ENCODE measurements around the gene WDR6.

WDR6 gene

GRCh38 chr3:49017971-49018706 is 10.9 kb downstream of the WDR6 start, which contains the start of gene DALRD3:
DALRD3 (minus strand) TSS chr3:49018580; CDS start chr3:49018564, 16 bp downstream.
- Mint-ChIP-seq H3K4me3 (peak within 1 kb of the TSS; percentile 93), H3K27me3 (no peaks in the 10 kb centered on the region), H3K27ac (peak within 1 kb of the TSS; percentile 96), H3K4me1 (peaks cover 63% of the 10 kb centered on the region), H3K36me3 (peaks cover 34% of the 10 kb centered on the region), H3K9me3 (no peaks in the 10 kb centered on the region)
- peak; percentile 14 for ATAC-seq

- Mint-ChIP-seq H3K4me3 (peak overlapping the region; percentile 93), H3K9me3 (no peaks in the 10 kb centered on the region), H3K27me3 (no peaks in the 10 kb centered on the region), H3K4me1 (peaks cover 63% of the 10 kb centered on the region), H3K36me3 (peaks cover 34% of the 10 kb centered on the region), H3K27ac (peak overlapping the region; percentile 96)
- ATAC-seq = no peak
Measured at GRCh38 chr3:49018707-49019006, 11.5 kb downstream of the WDR6 start.

GRCh38 chr3:49019941-49020329 is 12.7 kb downstream of the WDR6 start:
- ATAC-seq = no peak
- peaks cover 63% of the 10 kb centered on the region for H3K4me1 Mint-ChIP-seq
- H3K4me3 Mint-ChIP-seq = peak overlapping the region; percentile 88
- H3K27ac Mint-ChIP-seq = peak overlapping the region; percentile 96
- H3K27me3 Mint-ChIP-seq = no peaks in the 10 kb centered on the region
- H3K36me3 Mint-ChIP-seq = peaks cover 38% of the 10 kb centered on the region
- H3K9me3 Mint-ChIP-seq = no peaks in the 10 kb centered on the region

- H3K4me3 Mint-ChIP-seq = peak overlapping the region; percentile 88
- ATAC-seq = peak; percentile 1
- H3K4me1 Mint-ChIP-seq = peaks cover 66% of the 10 kb centered on the region
- H3K27me3 Mint-ChIP-seq = no peaks in the 10 kb centered on the region
- H3K27ac Mint-ChIP-seq = peak overlapping the region; percentile 96
- peaks cover 38% of the 10 kb centered on the region for H3K36me3 Mint-ChIP-seq
- H3K9me3 Mint-ChIP-seq = no peaks in the 10 kb centered on the region
Measured at GRCh38 chr3:49020330-49021212, 13.4 kb downstream of the WDR6 start.

- Mint-ChIP-seq H3K27me3 (no peaks in the 10 kb centered on the region), H3K4me3 (peak overlapping the region; percentile 88), H3K36me3 (peaks cover 42% of the 10 kb centered on the region), H3K27ac (peak overlapping the region; percentile 96), H3K4me1 (peaks cover 73% of the 10 kb centered on the region), H3K9me3 (no peaks in the 10 kb centered on the region)
- peak; percentile 78 for ATAC-seq
Measured at GRCh38 chr3:49021213-49021812, 14.1 kb downstream of the WDR6 start.

GRCh38 chr3:49021813-49022687 is 14.9 kb downstream of the WDR6 start, which contains the start of gene NDUFAF3:
NDUFAF3 (plus strand) TSS chr3:49022121; CDS start chr3:49022145, 24 bp downstream.
- H3K9me3 Mint-ChIP-seq = no peaks in the 10 kb centered on the region
- no peaks in the 10 kb centered on the region for H3K27me3 Mint-ChIP-seq
- peak within 1 kb of the TSS; percentile 88 for H3K4me3 Mint-ChIP-seq
- peaks cover 76% of the 10 kb centered on the region for H3K4me1 Mint-ChIP-seq
- peak within 1 kb of the TSS; percentile 96 for H3K27ac Mint-ChIP-seq
- peaks cover 49% of the 10 kb centered on the region for H3K36me3 Mint-ChIP-seq
- ATAC-seq = peak; percentile 83

GRCh38 chr3:49022688-49023171 is 15.5 kb downstream of the WDR6 start:
- H3K36me3 Mint-ChIP-seq = peaks cover 56% of the 10 kb centered on the region
- no peaks in the 10 kb centered on the region for H3K9me3 Mint-ChIP-seq
- peak overlapping the region; percentile 88 for H3K4me3 Mint-ChIP-seq
- no peak for ATAC-seq
- H3K4me1 Mint-ChIP-seq = peaks cover 76% of the 10 kb centered on the region
- peak overlapping the region; percentile 96 for H3K27ac Mint-ChIP-seq
- no peaks in the 10 kb centered on the region for H3K27me3 Mint-ChIP-seq

- Mint-ChIP-seq H3K4me3 (peak overlapping the region; percentile 88), H3K27ac (peak overlapping the region; percentile 96), H3K36me3 (peaks cover 65% of the 10 kb centered on the region), H3K27me3 (no peaks in the 10 kb centered on the region), H3K9me3 (no peaks in the 10 kb centered on the region), H3K4me1 (peaks cover 83% of the 10 kb centered on the region)
- no peak for ATAC-seq
Measured at GRCh38 chr3:49023775-49024174, 16.6 kb downstream of the WDR6 start.

- Mint-ChIP-seq H3K36me3 (peaks cover 65% of the 10 kb centered on the region), H3K9me3 (no peaks in the 10 kb centered on the region), H3K27ac (peak overlapping the region; percentile 96), H3K4me3 (no peak overlapping the region), H3K4me1 (peaks cover 84% of the 10 kb centered on the region), H3K27me3 (no peaks in the 10 kb centered on the region)
- ATAC-seq = no peak
Measured at GRCh38 chr3:49024449-49024848, 17.3 kb downstream of the WDR6 start.

GRCh38 chr3:49025005-49025792 is 18.0 kb downstream of the WDR6 start:
- Mint-ChIP-seq H3K27ac (peak overlapping the region; percentile 96), H3K4me1 (peaks cover 82% of the 10 kb centered on the region), H3K36me3 (peaks cover 65% of the 10 kb centered on the region), H3K9me3 (no peaks in the 10 kb centered on the region), H3K4me3 (peak overlapping the region; percentile 42), H3K27me3 (no peaks in the 10 kb centered on the region)
- ATAC-seq = peak; percentile 51

GRCh38 chr3:49025793-49026520 is 18.8 kb downstream of the WDR6 start:
- H3K9me3 Mint-ChIP-seq = no peaks in the 10 kb centered on the region
- peaks cover 77% of the 10 kb centered on the region for H3K4me1 Mint-ChIP-seq
- H3K27ac Mint-ChIP-seq = peak overlapping the region; percentile 96
- no peaks in the 10 kb centered on the region for H3K27me3 Mint-ChIP-seq
- ATAC-seq = no peak
- peak overlapping the region; percentile 42 for H3K4me3 Mint-ChIP-seq
- peaks cover 68% of the 10 kb centered on the region for H3K36me3 Mint-ChIP-seq

- peak overlapping the region; percentile 13 for H3K4me3 Mint-ChIP-seq
- no peaks in the 10 kb centered on the region for H3K9me3 Mint-ChIP-seq
- peaks cover 74% of the 10 kb centered on the region for H3K36me3 Mint-ChIP-seq
- peaks cover 77% of the 10 kb centered on the region for H3K4me1 Mint-ChIP-seq
- no peaks in the 10 kb centered on the region for H3K27me3 Mint-ChIP-seq
- H3K27ac Mint-ChIP-seq = peak overlapping the region; percentile 96
- no peak for ATAC-seq
Measured at GRCh38 chr3:49026536-49026935, 19.3 kb downstream of the WDR6 start.

- no peaks in the 10 kb centered on the region for H3K9me3 Mint-ChIP-seq
- H3K4me1 Mint-ChIP-seq = peaks cover 73% of the 10 kb centered on the region
- peak overlapping the region; percentile 96 for H3K27ac Mint-ChIP-seq
- H3K4me3 Mint-ChIP-seq = peak overlapping the region; percentile 92
- no peak for ATAC-seq
- no peaks in the 10 kb centered on the region for H3K27me3 Mint-ChIP-seq
- peaks cover 78% of the 10 kb centered on the region for H3K36me3 Mint-ChIP-seq
Measured at GRCh38 chr3:49027634-49028033, 20.4 kb downstream of the WDR6 start.

Data from stimulated activated memory B cell treated with anti-CD40 and anti-IgM and Interleukin-4, amounts not matched to agents 10 μg/mL and 1 μg/mL and 100 μg/mL, for 72 hours (primary cell).